Measurements from ENCODE around the gene ERGIC1. TPM values are rescaled to one million over a fixed set of nuclear protein-coding genes. Genes with fewer than 3 reads are reported as not detected.

The ERGIC1 gene
- total and polyA plus RNA-seq, 2 of the 13 experiments (the other 11 are each of a cell fraction or from before 2014, with no cell fraction given), result 78.5 to 184 TPM

DNA sequence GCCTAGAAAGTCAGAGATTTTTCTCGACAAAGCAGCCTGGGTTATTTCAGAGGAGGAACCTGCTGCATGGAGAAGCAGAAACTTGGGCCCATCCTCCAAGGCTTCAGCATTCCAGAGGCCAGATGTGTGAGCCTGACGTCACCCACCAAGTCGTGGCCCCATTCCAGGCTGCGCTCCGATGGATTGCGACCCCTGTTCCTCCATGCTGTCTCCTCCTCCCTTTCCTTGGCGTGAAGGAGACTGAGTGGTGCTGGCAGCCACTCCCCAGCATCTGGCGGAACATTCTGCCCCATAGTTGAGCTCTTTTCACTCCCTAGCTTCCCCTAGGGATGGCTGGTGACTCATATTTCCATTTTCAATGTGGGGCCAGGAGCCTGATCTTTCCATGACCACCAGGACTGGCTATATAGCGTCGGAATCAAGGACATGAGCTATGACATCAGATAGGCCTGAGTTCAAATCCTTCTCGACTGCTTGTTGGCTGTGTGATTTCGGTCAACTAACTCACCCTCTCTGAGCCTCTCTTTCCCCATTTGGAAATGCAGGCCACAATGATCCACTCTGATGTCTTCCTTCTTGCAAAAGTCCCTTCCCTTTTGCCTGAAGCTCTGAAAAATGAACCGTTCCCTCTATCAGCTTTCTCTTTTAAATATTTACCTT, 38.6 kb upstream of the ERGIC1 start:
- H3K4me1 ChIP-seq (ENCODE audit: insufficient read depth, low read length), result peaks cover 97% of the 10 kb centered on the region
- no peaks in the 10 kb centered on the region for H3K9me3 ChIP-seq (ENCODE audit: low read length)
- POLR2A ChIA-PET, result interaction anchor here (1.2 to 9.8 kb wide), 3 partner anchors 10 to 64 kb away, joined by 3 to 425 read pairs (median 94); partner anchors contain the start of gene DUSP1
- CTCF ChIA-PET (ENCODE audit: low intra/inter-chr PET ratio, low total read pairs), result no interaction called here
- in situ Hi-C loops (cut with HindIII; ENCODE audit: extremely low pct_ligation_motif_present, low pct_unique_long_range_greater_than_20kb) (no loop called here), intact Hi-C loops (cut with micrococcal nuclease; ENCODE audit: unreplicated experiment) (no loop called here)
- H3K4me2 ChIP-seq (ENCODE audit: low read depth, low read length), result no peak overlapping the region
- FAIRE-seq (no peak), DNase-seq (ENCODE audit: low spot score) (no peak), ATAC-seq (no peak)
- no peaks in the 10 kb centered on the region for H4K20me1 ChIP-seq (ENCODE audit: insufficient read depth, low read length)
- H3K36me3 ChIP-seq (replicated peaks in 1 of 2; ENCODE audit: control insufficient read depth in 1 of 2, insufficient read depth in 2 of 2, low read length in 2 of 2), result no peaks in the 10 kb centered on the region
- no peaks in the 10 kb centered on the region for H3K79me2 ChIP-seq (ENCODE audit: insufficient read depth, low read length)
- H3K27me3 ChIP-seq (ENCODE audit: control insufficient read depth in 1 of 2, insufficient read depth in 2 of 2, low read length in 2 of 2), result no peaks in the 10 kb centered on the region
- no peak overlapping the region for H3K27ac ChIP-seq (ENCODE audit: extremely low read length, insufficient read depth, low read length)
- 85% methylated on average over 11 of the region's 13 CpGs for WGBS (ENCODE audit: low lambda C conversion rate)
- H2AFZ ChIP-seq (ENCODE audit: low read length), result no peak overlapping the region
- H3K4me3 ChIP-seq (replicated peaks in 1 of 3; ENCODE audit: insufficient read depth in 1 of 3, low read depth in 2 of 3, low read length in 3 of 3), result no peak overlapping the region
- H3K9ac ChIP-seq (ENCODE audit: insufficient read depth, low read depth, low read length), result no peak overlapping the region
- BruUV-seq (replicated peaks), result no TSS peak
- peak; percentile 89 for TF ChIP-seq ZNF768 (CRISPR knock-in tag; IDR thresholded peaks at IDR 0.05)
- TF ChIP-seq ARNTL (CRISPR knock-in tag; IDR thresholded peaks at IDR 0.05), result no peak
- TF ChIP-seq, protein P1, sequence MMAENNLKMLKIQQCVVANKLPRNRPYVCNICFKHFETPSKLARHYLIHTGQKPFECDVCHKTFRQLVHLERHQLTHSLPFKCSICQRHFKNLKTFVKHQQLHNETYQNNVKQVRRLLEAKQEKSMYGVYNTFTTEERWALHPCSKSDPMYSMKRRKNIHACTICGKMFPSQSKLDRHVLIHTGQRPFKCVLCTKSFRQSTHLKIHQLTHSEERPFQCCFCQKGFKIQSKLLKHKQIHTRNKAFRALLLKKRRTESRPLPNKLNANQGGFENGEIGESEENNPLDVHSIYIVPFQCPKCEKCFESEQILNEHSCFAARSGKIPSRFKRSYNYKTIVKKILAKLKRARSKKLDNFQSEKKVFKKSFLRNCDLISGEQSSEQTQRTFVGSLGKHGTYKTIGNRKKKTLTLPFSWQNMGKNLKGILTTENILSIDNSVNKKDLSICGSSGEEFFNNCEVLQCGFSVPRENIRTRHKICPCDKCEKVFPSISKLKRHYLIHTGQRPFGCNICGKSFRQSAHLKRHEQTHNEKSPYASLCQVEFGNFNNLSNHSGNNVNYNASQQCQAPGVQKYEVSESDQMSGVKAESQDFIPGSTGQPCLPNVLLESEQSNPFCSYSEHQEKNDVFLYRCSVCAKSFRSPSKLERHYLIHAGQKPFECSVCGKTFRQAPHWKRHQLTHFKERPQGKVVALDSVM (CRISPR knock-in tag; IDR thresholded peaks at IDR 0.05), result no peak
- no peak for TF ChIP-seq ZFP1 (CRISPR knock-in tag; IDR thresholded peaks at IDR 0.05)
- no peak for TF ChIP-seq ZC3H13 (CRISPR knock-in tag; IDR thresholded peaks at IDR 0.05)
- TF ChIP-seq, protein P2, sequence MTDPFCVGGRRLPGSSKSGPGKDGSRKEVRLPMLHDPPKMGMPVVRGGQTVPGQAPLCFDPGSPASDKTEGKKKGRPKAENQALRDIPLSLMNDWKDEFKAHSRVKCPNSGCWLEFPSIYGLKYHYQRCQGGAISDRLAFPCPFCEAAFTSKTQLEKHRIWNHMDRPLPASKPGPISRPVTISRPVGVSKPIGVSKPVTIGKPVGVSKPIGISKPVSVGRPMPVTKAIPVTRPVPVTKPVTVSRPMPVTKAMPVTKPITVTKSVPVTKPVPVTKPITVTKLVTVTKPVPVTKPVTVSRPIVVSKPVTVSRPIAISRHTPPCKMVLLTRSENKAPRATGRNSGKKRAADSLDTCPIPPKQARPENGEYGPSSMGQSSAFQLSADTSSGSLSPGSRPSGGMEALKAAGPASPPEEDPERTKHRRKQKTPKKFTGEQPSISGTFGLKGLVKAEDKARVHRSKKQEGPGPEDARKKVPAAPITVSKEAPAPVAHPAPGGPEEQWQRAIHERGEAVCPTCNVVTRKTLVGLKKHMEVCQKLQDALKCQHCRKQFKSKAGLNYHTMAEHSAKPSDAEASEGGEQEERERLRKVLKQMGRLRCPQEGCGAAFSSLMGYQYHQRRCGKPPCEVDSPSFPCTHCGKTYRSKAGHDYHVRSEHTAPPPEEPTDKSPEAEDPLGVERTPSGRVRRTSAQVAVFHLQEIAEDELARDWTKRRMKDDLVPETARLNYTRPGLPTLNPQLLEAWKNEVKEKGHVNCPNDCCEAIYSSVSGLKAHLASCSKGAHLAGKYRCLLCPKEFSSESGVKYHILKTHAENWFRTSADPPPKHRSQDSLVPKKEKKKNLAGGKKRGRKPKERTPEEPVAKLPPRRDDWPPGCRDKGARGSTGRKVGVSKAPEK (CRISPR knock-in tag; IDR thresholded peaks at IDR 0.05; ENCODE audit: borderline replicate concordance), result no peak
- no peak for TF ChIP-seq ZNF274 (CRISPR knock-in tag; IDR thresholded peaks at IDR 0.05)
- no peak for TF ChIP-seq HNRNPH1 (optimal IDR thresholded peaks at IDR 0.05; ENCODE audit: low read depth, low read length)
- no peak for TF ChIP-seq RFX3 (CRISPR knock-in tag; IDR thresholded peaks at IDR 0.05)
- TF ChIP-seq, protein P3, sequence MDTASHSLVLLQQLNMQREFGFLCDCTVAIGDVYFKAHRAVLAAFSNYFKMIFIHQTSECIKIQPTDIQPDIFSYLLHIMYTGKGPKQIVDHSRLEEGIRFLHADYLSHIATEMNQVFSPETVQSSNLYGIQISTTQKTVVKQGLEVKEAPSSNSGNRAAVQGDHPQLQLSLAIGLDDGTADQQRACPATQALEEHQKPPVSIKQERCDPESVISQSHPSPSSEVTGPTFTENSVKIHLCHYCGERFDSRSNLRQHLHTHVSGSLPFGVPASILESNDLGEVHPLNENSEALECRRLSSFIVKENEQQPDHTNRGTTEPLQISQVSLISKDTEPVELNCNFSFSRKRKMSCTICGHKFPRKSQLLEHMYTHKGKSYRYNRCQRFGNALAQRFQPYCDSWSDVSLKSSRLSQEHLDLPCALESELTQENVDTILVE (CRISPR knock-in tag; IDR thresholded peaks at IDR 0.05), result no peak
- TF ChIP-seq ZNF816 (CRISPR knock-in tag; IDR thresholded peaks at IDR 0.05; ENCODE audit: borderline replicate concordance), result no peak
- TF ChIP-seq HDAC6 (IDR thresholded peaks at IDR 0.05; ENCODE audit: low read depth, low read length), result no peak
- TF ChIP-seq, protein P4, sequence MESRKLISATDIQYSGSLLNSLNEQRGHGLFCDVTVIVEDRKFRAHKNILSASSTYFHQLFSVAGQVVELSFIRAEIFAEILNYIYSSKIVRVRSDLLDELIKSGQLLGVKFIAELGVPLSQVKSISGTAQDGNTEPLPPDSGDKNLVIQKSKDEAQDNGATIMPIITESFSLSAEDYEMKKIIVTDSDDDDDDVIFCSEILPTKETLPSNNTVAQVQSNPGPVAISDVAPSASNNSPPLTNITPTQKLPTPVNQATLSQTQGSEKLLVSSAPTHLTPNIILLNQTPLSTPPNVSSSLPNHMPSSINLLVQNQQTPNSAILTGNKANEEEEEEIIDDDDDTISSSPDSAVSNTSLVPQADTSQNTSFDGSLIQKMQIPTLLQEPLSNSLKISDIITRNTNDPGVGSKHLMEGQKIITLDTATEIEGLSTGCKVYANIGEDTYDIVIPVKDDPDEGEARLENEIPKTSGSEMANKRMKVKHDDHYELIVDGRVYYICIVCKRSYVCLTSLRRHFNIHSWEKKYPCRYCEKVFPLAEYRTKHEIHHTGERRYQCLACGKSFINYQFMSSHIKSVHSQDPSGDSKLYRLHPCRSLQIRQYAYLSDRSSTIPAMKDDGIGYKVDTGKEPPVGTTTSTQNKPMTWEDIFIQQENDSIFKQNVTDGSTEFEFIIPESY (CRISPR knock-in tag; IDR thresholded peaks at IDR 0.05), result peak; percentile 25; the same call in 1 of the 2 replicates
